GM12801 (cell line): Measurements from ENCODE around the gene ALDH16A1.

Experiments used
- TF ChIP-seq, protein P1 (sequence below): IDR thresholded peaks from one replicate; pipeline ENCODE4 v1.5.1; 2011; ENCODE audit warnings: control low read depth; ENCODE audit not compliant: insufficient read length; ENCODE audit errors: extremely low read depth

ALDH16A1 gene

DNA sequence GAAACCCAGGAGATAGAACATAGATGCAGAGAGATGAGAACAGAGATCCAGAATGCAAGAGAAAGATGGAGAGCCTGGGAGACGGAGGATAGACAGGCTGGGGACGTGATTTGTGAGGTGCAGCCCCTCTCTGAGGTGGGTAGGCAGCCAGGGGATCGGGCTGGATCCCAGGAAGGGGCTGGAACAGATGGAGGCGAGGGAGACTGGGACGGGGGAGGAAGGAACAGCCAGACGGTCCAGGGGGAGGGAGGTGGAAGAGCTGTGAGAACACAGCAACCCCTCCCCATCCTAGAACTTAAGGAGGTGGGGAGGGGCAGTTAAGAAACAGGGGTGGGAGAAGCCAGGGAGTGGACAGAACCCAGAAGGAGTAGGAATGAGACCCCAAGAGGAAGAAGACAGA lies 14.8 kb upstream of the ALDH16A1 start:
- TF ChIP-seq, protein P1, sequence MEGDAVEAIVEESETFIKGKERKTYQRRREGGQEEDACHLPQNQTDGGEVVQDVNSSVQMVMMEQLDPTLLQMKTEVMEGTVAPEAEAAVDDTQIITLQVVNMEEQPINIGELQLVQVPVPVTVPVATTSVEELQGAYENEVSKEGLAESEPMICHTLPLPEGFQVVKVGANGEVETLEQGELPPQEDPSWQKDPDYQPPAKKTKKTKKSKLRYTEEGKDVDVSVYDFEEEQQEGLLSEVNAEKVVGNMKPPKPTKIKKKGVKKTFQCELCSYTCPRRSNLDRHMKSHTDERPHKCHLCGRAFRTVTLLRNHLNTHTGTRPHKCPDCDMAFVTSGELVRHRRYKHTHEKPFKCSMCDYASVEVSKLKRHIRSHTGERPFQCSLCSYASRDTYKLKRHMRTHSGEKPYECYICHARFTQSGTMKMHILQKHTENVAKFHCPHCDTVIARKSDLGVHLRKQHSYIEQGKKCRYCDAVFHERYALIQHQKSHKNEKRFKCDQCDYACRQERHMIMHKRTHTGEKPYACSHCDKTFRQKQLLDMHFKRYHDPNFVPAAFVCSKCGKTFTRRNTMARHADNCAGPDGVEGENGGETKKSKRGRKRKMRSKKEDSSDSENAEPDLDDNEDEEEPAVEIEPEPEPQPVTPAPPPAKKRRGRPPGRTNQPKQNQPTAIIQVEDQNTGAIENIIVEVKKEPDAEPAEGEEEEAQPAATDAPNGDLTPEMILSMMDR: no peak

DNA sequence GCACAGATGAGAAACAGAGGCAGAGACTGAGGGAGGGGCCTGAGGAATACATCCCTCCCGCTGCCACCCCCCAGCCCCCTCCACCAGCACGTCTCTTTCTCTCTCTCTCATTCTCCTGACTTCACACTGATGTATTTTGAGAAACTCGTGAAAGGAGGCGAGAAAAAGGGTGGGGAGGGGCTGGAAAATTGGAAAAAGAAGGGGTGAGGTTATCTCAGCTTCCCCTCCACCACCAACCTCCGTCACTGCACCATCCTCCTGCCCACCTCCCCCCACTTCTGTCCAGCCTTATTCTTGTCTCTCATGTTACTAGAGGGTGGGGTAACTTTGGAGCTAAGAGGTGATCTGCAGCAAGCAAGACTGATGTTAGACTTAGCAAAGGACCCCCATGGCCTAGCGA lies 13.2 kb upstream of the ALDH16A1 start:
- TF ChIP-seq, protein P1: no peak

DNA sequence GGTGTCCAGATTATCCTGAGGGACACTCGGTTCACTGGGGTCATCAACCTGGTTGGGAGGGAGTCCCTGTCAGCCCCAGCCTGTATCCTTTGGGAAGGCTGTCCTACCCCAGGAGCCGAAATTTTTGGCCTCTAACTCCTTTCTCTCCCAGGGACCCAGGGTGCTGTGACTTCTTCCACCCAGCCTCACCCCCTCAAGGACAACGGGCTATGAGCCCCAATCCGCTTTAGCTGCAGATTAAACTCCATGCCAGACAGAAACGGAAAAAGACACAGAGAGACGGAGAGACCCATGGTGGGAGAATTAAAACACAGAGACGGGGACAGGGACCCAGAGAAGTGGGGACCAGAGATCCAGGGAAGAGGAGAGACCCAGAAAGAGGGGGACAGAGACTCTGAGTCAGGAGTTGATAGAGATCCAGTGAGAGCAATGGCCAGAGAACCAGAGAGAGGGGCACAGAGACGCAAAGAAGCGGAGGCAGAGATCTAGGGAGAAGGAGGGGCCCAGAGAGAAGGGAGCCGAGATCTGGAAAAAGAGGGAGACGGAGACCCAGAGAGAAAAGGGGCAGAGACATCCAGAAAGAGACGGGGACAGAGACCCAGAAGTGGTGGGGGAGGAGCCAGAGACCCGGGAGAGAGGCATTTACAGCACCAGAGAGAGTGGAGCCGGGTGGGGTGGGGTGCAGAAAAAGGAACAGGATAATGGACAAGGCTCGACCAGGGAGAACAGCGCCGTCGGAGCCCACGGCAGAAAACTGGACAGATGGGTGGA lies 12.4 kb upstream of the ALDH16A1 start:
- TF ChIP-seq, protein P1: no peak

DNA sequence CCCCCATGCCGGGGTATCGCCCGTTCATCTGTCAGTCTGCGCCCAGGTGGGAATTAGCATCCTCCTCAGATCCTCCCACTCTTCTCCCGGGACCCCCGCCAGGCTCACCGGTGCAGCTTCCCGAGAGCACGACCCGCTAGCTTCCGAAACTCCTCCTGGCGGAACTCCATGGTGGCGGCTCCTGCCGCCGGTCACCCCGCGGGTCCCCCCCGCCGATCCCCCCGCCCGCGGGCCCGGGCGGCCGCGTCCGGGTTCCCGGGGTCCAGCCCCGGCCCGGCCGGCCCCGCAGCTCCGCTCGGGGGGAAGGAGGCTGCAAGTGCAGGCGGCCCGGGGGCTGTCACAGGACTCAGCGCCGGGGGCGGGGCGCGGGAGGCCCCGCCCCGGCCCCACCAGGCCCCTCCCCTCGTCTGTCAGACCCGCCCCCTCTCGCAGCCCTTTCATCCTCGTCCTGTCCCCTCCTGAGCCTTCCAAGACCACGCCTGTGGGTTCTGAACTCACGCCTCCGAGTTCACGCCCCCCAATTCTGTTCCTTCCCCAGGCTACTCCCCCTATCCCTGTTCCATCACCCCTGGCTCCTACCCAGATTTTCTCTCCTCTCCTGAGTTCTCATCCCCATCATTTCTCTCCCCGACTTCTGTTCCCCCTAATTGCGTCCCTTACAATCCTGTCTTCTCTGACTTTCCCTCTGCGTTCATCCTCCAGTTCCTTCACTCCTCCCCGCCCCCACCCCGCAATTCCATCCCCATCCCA lies 11.6 kb upstream of the ALDH16A1 start, which contains the start of gene SLC17A7:
Gene SLC17A7 (minus strand): TSS at position 318 of the 750 bp plus-strand sequence. CDS start 148 bp downstream, at position 170.
- TF ChIP-seq, protein P1: no peak

DNA sequence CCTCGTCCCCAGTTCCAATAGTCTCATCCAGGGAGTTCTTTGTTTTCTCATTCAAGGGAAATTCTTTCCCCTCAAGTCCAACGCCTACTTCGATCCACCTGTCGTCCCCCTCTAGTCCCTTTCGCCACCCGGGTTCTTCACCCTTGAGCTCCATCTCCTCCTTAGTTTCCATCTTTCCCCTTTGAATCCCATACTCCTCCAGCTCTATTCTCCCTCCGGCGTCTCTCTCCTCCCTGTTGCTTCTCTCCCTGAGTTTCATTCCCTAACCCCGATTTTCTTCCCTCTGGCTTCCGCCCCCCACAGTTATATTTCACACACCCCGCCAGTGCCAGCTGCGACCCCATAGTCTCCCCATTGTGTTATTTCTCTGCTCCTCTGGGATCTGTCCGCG lies 11.1 kb upstream of the ALDH16A1 start:
- TF ChIP-seq, protein P1: no peak

DNA sequence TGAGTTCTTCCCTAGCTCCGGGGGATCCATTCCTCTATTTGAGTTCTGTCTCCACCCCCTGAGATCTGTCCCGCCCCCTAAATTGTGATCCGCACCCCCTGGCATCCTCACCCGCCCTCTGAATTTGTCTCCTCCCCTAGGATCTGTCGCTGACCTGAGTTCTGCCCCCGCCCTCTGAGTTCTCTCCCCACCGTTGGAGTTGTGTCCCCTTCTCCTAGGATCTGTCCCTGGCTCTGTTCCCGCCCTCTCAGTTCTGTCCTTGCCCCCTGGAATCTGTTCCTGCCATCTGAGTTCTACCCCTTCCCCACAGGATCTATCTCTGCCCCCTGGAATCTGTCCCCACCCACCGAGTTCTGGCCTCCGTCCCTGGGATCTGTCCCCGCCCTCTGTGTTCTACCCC lies 10.7 kb upstream of the ALDH16A1 start:
- TF ChIP-seq, protein P1: no peak

DNA sequence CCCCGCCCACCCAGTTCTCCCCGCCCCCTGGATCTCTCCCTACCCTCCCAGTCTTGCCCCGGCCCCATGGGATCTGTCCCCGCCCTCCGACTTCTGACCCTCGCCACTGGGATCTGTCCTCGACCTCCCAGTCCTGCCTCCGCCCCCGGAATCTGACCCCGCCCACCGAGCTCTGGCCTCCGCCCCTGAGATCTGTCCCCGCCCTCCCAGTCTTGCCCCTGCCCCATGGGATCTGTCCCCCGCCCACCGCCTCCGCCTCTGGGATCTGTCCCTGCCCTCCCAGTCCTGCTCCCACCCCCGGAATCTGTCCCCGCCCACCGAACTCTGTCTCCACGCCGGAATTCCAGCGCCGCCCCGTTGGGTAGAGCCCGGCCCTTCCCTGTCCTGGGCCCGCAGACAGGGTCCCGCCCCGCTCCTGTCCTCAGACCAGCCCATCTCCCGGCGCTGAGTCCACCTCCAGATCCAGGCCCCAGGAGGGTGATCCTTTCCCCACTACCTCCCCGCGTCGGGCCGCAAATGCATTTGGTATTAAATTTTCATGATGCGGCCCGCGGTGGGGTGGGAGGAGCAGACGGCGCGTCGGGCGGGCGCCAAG lies 10.2 kb upstream of the ALDH16A1 start:
- TF ChIP-seq, protein P1: no peak
